Amniotic epithelial cell (primary cell): ENCODE results near the gene CNPY4.

Experiments used
- DNase-seq: peaks from one replicate; pipeline ENCODE4 v3.0.0-alpha.2; 2010; ENCODE audit warnings: low read depth

Gene CNPY4

DNA sequence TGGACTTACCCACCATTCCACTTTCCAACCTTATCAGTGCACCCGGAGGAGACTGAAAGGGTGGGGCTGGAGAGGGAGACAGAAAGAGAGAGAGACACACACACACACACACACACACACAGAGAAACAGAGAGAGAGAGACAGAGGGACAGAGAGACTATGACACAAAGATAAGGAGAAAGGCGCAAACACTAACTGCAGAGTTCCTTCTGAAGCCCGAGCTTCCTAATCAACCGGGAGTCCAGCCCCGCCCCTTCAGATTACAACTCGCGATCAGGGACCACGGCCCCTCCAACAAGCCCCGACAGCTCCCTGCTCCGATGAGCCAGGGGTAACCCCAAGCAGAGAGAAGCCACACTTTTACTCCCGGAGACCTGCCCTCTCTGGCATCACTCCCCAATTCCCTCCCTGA, 48.5 kb downstream of the CNPY4 start:
- DNase-seq = no peak

DNA sequence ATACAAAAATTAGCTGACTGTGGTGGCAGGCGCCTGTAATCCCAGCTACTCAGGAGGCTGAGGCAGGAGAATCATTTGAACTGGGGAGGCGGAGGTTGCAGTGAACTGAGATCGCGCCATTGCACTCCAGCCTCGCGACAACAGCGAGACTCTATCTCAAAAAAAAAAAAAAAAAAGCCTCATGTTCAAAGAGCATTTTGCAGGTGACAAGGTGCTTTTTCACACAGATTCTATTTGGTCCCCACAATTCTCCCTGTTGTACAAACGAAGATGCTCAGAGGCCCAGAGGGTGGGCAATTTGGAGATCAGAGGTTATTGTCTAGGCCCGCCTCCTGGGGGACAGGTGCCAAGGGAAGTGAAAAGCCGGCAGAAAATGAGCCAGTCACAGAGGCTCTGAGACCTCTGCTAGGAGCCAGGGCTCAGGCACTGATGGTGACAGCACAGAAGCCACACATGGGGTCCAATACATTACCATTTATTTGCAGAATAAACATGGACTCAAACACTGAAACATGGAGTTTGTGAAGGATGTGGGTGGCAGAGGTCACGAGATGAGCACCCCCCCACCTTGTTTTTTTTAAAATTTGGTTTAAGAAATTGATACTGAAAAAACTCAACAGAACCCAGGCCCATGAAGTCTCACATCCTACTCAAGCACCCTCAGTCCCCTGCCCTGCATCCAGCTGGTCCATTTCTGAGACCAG, 49.9 kb downstream of the CNPY4 start:
- DNase-seq = no peak

DNA sequence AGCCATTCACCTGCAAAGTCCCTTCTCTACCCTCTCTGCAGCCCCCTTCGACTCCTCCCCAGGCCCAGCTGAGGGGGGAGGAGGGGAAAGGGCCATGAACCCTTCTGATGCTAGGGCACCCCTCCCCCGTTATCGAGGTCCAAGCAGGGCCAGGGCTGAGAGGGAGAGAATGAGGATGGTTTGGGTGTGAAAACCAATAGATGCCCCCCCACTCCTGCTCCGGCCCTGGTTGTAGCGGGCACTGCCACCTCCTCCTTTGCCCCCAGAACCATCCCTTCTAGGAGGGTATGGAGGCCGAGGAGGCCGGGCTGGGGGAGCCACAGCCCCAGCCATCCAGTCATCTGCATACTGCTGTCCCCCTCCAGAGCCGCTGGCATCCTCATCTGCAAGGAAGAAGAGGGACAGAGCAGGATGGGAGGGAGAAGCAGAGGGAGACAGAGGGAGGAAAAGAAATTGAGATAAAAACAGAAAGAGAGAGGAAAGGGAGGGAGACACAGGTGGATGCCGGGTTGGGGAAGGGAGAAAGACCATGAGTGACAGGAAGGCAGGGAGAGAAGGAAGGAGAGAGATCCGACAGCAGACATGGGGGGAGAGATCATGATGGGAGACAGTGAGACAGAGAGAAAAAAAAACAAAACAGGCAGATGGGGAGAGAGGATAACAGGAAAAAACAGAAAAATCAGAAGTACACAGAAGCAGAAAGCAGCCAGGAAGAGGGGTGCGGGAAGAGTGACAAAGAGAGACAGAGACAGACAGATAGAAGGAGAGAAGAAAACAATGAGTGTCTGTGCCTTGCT, 50.9 kb downstream of the CNPY4 start:
- DNase-seq = no peak

DNA sequence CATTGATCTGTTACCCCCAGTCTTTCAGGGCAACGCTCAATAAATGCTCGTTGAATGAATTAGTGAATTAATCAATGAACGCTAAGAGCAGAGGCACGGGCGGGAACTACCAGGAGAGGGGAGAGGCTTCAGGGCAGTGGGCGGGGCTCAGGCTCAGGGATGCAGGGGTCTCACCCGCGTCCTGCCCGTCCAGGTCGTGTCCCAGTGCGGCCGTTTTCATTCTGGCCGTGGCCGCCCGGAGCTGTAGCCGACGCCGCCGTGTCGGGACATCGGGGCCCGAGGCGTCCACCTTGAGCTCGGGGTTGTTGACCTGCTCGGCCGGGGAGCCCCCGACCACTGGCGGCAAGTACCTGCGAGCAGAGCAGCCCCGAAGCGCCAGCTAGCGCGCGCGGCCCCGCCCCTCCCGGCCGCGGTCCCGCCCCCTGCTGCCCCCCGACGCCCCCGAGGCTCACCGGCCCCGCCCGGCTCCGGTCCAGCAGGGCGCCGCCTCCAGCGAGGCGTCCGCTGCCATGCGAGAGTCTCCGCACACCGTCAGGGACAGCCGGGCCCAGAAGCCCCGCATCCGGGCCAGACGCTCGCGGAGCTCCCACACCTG, 51.8 kb downstream of the CNPY4 start:
- no peak for DNase-seq

DNA sequence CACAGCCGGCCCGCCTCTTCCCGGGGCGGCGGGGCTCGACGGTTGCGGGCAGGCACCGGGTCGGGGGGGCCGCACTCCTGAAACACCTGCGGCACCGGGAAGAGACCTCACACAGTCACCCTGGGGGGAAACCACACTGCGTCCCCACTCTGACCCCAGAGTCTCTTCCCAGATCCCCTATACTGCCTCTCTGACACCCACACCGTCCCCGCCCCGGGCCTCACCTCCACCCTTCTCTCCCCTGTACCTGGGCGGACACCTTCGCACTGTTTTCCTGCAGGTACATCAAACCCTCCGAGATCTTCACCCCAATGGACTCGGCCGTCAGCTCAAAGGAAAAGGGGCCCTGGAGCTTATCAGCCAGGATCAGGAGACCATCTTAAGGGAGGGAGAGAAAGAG, 52.4 kb downstream of the CNPY4 start:
- DNase-seq = no peak

DNA sequence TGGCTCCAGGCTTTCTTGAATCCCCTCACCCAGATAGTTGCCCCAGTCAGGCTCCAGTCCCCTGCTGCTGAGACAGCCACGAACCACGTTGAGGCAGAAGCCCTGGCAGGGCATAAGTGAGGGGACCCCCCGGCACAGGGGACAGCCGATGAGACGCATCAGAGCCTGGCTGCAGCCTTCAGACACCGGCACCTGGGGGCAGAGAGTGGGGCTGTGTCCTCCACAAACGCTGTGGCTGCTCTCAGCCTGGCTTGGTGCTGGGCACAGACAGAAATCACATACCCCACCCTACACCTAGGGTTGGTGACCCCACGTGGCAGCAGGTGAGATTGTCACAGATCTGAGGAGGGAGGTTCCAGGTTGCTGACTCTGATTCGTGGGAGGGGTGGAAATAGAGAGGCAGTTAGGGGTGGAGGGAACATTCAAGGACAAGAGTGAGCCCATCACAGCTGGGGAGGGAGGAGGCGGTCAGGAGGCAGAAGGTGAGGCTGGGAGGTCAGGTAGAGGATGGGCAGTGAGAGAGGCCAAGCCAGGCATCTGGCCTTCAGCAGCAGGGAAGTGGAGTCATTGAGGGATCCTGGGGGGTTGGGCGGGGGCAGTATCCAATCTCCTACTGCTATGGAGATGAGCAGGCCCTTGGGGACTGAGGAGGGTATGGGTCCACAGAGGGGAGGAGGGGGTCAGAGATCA, 54.5 kb downstream of the CNPY4 start:
- DNase-seq = no peak

DNA sequence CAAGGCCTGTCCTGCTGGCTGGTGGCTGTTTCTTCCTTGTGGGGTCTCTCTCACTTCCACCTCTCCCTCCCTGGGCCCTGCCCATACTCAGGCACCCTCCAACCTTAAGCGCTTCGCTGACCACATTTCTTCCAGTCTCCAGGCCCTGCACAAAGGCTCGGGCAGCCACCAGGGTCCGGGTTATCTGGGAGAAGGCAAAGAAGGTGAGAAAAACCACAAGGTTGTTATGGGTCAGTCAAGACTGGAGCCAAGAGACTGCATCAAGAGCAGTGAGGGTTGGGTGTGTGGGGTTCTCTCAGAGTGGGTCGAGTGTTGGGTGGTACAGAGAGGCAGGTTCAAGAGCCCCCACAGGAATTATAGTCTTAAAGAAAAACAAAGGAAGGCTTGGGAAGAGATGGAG, 55.1 kb downstream of the CNPY4 start:
- DNase-seq = no peak
